ENCODE measurements around the gene CKAP2.

Gene CKAP2

DNA sequence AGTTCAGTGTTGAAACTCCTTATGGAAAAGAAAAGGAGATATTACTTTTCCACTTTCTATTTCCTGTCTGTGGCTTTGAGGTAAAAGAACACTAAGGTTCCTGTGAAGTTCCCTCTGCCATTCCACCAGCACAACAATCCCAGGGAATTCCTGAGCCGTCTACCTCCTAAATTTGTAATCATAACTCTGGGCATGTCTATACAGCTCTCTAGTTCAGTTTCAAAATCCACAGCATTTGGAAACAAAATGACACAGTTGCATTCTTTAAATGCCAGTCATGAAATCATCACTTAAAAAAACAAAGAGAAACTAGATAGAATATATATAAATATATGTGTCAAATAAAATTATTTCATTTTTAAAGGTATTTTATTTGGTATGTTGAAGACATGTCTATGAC is 40.3 kb upstream of the CKAP2 start:
- no peaks in the 10 kb centered on the region for H3K9me2 ChIP-seq (replicated peaks; ENCODE audit: insufficient read depth, low read length)
- H3K4me3 ChIP-seq (ENCODE audit: insufficient read depth, low read length, poor library complexity, severe bottlenecking), result no peak overlapping the region
- no peak overlapping the region for H3K4me2 ChIP-seq (ENCODE audit: low read depth, low read length, poor library complexity, severe bottlenecking)
- H4K20me1 ChIP-seq (ENCODE audit: low read depth, low read length), result no peaks in the 10 kb centered on the region
- 0 out of 2 replicates have a peak, but pooled peaks cover 2% of the 10 kb centered on the region for H3F3A ChIP-seq (ENCODE audit: insufficient read depth)
- no peaks in the 10 kb centered on the region for H3K79me2 ChIP-seq (ENCODE audit: insufficient read depth, low read length)
- H2AFZ ChIP-seq (ENCODE audit: low read depth, low read length, severe bottlenecking), result no peak overlapping the region
- peaks cover 2% of the 10 kb centered on the region; the same call in 1 of the 2 replicates for H3K36me3 ChIP-seq (ENCODE audit: low read length)
- no peak overlapping the region for H3K9ac ChIP-seq (ENCODE audit: low read length)
- no peaks in the 10 kb centered on the region for H3K9me3 ChIP-seq (ENCODE audit: insufficient read depth, low read length)
- TF ChIP-seq, protein P1, sequence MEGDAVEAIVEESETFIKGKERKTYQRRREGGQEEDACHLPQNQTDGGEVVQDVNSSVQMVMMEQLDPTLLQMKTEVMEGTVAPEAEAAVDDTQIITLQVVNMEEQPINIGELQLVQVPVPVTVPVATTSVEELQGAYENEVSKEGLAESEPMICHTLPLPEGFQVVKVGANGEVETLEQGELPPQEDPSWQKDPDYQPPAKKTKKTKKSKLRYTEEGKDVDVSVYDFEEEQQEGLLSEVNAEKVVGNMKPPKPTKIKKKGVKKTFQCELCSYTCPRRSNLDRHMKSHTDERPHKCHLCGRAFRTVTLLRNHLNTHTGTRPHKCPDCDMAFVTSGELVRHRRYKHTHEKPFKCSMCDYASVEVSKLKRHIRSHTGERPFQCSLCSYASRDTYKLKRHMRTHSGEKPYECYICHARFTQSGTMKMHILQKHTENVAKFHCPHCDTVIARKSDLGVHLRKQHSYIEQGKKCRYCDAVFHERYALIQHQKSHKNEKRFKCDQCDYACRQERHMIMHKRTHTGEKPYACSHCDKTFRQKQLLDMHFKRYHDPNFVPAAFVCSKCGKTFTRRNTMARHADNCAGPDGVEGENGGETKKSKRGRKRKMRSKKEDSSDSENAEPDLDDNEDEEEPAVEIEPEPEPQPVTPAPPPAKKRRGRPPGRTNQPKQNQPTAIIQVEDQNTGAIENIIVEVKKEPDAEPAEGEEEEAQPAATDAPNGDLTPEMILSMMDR (IDR thresholded peaks at IDR 0.05; ENCODE audit: insufficient read depth, low read length, poor library complexity, severe bottlenecking), result no peak
- TF ChIP-seq EZH2phosphoT487 (conservative IDR thresholded peaks at IDR 0.05; ENCODE audit: low read length), result no peak
- H3K27me3 ChIP-seq (ENCODE audit: low read length), result no peaks in the 10 kb centered on the region
- H3K27ac ChIP-seq (ENCODE audit: low read depth, low read length), result no peak overlapping the region

DNA sequence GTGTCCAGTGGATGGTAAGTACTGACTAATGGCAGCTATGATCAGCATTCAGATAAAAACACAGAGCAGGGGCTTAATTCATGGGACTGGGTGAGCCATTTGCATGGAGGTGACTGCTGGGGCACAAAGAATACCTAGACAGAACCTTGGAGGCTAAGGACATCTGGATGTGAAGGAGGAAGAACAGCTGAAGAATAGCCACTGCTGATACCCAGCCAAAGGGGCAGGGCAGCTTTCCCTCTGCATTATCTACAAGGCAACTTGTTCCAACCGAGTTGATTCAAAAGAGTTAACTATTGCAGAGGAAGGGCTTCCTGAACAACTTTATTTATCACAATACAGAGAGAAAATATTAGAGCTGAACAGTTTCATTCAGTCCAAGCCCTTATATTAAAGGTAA is 36.2 kb upstream of the CKAP2 start:
- H3K9me2 ChIP-seq (replicated peaks; ENCODE audit: insufficient read depth, low read length), result no peaks in the 10 kb centered on the region
- H3K4me2 ChIP-seq (ENCODE audit: low read depth, low read length, poor library complexity, severe bottlenecking), result no peak overlapping the region
- H3K9me3 ChIP-seq (ENCODE audit: insufficient read depth, low read length), result no peaks in the 10 kb centered on the region
- no peaks in the 10 kb centered on the region for H4K20me1 ChIP-seq (ENCODE audit: low read depth, low read length)
- no peaks in the 10 kb centered on the region for H3F3A ChIP-seq (ENCODE audit: insufficient read depth)
- H2AFZ ChIP-seq (ENCODE audit: low read depth, low read length, severe bottlenecking), result no peak overlapping the region
- peaks cover 9% of the 10 kb centered on the region; the same call in 1 of the 2 replicates for H3K36me3 ChIP-seq (ENCODE audit: low read length)
- no peaks in the 10 kb centered on the region for H3K79me2 ChIP-seq (ENCODE audit: insufficient read depth, low read length)
- TF ChIP-seq, protein P1 (IDR thresholded peaks at IDR 0.05; ENCODE audit: insufficient read depth, low read length, poor library complexity, severe bottlenecking), result no peak
- no peak for TF ChIP-seq EZH2phosphoT487 (conservative IDR thresholded peaks at IDR 0.05; ENCODE audit: low read length)
- H3K27ac ChIP-seq (ENCODE audit: low read depth, low read length), result no peak overlapping the region
- H3K4me3 ChIP-seq (ENCODE audit: insufficient read depth, low read length, poor library complexity, severe bottlenecking), result no peak overlapping the region
- no peak overlapping the region for H3K9ac ChIP-seq (ENCODE audit: low read length)
- H3K27me3 ChIP-seq (ENCODE audit: low read length), result no peaks in the 10 kb centered on the region

DNA sequence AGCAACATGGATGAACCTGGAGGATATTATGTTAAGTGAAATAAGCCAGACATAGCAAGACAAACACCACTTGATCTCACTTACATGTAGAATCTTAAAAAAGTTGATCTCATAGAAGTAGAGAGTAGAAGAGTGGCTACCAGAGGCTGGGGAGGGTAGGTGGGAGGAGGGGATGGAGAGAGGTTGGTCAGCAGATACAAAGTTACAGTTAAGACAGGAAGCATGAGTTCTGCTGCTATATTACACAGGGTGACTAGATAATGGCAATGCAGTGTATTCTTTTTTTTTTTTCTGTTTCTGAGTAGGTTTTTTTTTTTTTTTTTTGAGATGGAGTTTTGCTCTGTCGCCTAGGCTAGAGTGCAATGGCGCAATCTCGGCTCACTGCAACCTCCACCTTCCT is 34.1 kb upstream of the CKAP2 start:
- Histone ChIP-seq H3K9ac (ENCODE audit: low read length) (no peak overlapping the region), H3K27ac (ENCODE audit: low read depth, low read length) (no peak overlapping the region), H3K4me3 (ENCODE audit: insufficient read depth, low read length, poor library complexity, severe bottlenecking) (no peak overlapping the region), H3K9me3 (ENCODE audit: insufficient read depth, low read length) (no peaks in the 10 kb centered on the region), H3K4me2 (ENCODE audit: low read depth, low read length, poor library complexity, severe bottlenecking) (no peak overlapping the region), H2AFZ (ENCODE audit: low read depth, low read length, severe bottlenecking) (no peak overlapping the region), H3K79me2 (ENCODE audit: insufficient read depth, low read length) (no peaks in the 10 kb centered on the region), H3K9me2 (replicated peaks; ENCODE audit: insufficient read depth, low read length) (no peaks in the 10 kb centered on the region), H3K36me3 (ENCODE audit: low read length) (peaks cover 16% of the 10 kb centered on the region; the same call in 1 of the 2 replicates), H3K27me3 (ENCODE audit: low read length) (no peaks in the 10 kb centered on the region), H4K20me1 (ENCODE audit: low read depth, low read length) (no peaks in the 10 kb centered on the region), H3F3A (ENCODE audit: insufficient read depth) (no peaks in the 10 kb centered on the region)
- TF ChIP-seq, protein P1 (IDR thresholded peaks at IDR 0.05; ENCODE audit: insufficient read depth, low read length, poor library complexity, severe bottlenecking), result no peak
- TF ChIP-seq EZH2phosphoT487 (conservative IDR thresholded peaks at IDR 0.05; ENCODE audit: low read length), result no peak
